Measurements from ENCODE around the gene SOHLH2. TPM values are rescaled to one million over a fixed set of nuclear protein-coding genes. Genes with fewer than 3 reads are reported as not detected.

The SOHLH2 gene
- total RNA-seq, 1 experiment from 2014 or later: 5.8 TPM

GRCh38 chr13:36211567-36211966, 2.8 kb downstream of the SOHLH2 start:
- TF ChIP-seq GRHL2 (CRISPR knock-in tag; IDR thresholded peaks at IDR 0.05; ENCODE audit: insufficient replicate concordance, severe bottlenecking): no peak
- no peak for TF ChIP-seq ELF4 (CRISPR knock-in tag; IDR thresholded peaks at IDR 0.05; ENCODE audit: low read depth)
- no peak for TF ChIP-seq JAZF1 (CRISPR knock-in tag; IDR thresholded peaks at IDR 0.05)
- TF ChIP-seq ATF3 (CRISPR knock-in tag; conservative IDR thresholded peaks at IDR 0.05): no peak
- TF ChIP-seq MAX (CRISPR knock-in tag; IDR thresholded peaks at IDR 0.05): no peak
- no peak for TF ChIP-seq ZBTB21 (CRISPR knock-in tag; IDR thresholded peaks at IDR 0.05; ENCODE audit: borderline replicate concordance)
- TF ChIP-seq KAT7 (CRISPR knock-in tag; IDR thresholded peaks at IDR 0.05; ENCODE audit: borderline replicate concordance): no peak
- TF ChIP-seq GTF2I (CRISPR knock-in tag; conservative IDR thresholded peaks at IDR 0.05): no peak
- TF ChIP-seq CDX4 (CRISPR knock-in tag; IDR thresholded peaks at IDR 0.05; ENCODE audit: borderline replicate concordance): no peak
- no peak for TF ChIP-seq NFE2L1 (CRISPR knock-in tag; IDR thresholded peaks at IDR 0.05)
- no peak for TF ChIP-seq ZNF423 (CRISPR knock-in tag; IDR thresholded peaks at IDR 0.05)
- TF ChIP-seq TP53 (CRISPR knock-in tag; IDR thresholded peaks at IDR 0.05): no peak
- no peak for TF ChIP-seq TEAD4 (CRISPR knock-in tag; IDR thresholded peaks at IDR 0.05)
- TF ChIP-seq MYBL2 (CRISPR knock-in tag; IDR thresholded peaks at IDR 0.05): no peak
- TF ChIP-seq NR3C1 (CRISPR knock-in tag; conservative IDR thresholded peaks at IDR 0.05; ENCODE audit: low read depth): no peak
- no peak for TF ChIP-seq HMGA2 (CRISPR knock-in tag; IDR thresholded peaks at IDR 0.05)
- TF ChIP-seq ZNF263 (CRISPR knock-in tag; IDR thresholded peaks at IDR 0.05; ENCODE audit: low read depth): no peak
- Mint-ChIP-seq H3K4me3 (no peak overlapping the region), H3K4me1 (peaks cover 30% of the 10 kb centered on the region), H3K36me3 (peaks cover 13% of the 10 kb centered on the region), H3K27me3 (ENCODE audit: low read depth) (peaks cover 2% of the 10 kb centered on the region; the same call in 1 of the 2 replicates), H3K27ac (no peak overlapping the region), H3K9me3 (peaks cover 20% of the 10 kb centered on the region)
- DNase-seq (ENCODE audit: low spot score) (no peak), ATAC-seq (no peak)
- ChIA-PET CTCF (no interaction called here), POLR2A (no interaction called here)

GRCh38 chr13:36210738-36211137, 3.6 kb downstream of the SOHLH2 start:
- peaks cover 2% of the 10 kb centered on the region; the same call in 1 of the 2 replicates for H3K27me3 Mint-ChIP-seq (ENCODE audit: low read depth)
- H3K27ac Mint-ChIP-seq: no peak overlapping the region
- no peak for DNase-seq (ENCODE audit: low spot score)
- H3K4me3 Mint-ChIP-seq: no peak overlapping the region
- 0 out of 2 replicates have a peak, but pooled peaks have one; percentile 20 for ATAC-seq
- peaks cover 30% of the 10 kb centered on the region for H3K4me1 Mint-ChIP-seq
- ChIA-PET CTCF (no interaction called here), POLR2A (no interaction called here)
- H3K36me3 Mint-ChIP-seq: peaks cover 13% of the 10 kb centered on the region
- H3K9me3 Mint-ChIP-seq: peaks cover 19% of the 10 kb centered on the region
- no peak for TF ChIP-seq PREB (CRISPR knock-in tag; IDR thresholded peaks at IDR 0.05; ENCODE audit: borderline replicate concordance)
- no peak for TF ChIP-seq GABPB1 (CRISPR knock-in tag; IDR thresholded peaks at IDR 0.05)
- no peak for TF ChIP-seq SMAD4 (CRISPR knock-in tag; IDR thresholded peaks at IDR 0.05)
- no peak for TF ChIP-seq ZNF232 (CRISPR knock-in tag; IDR thresholded peaks at IDR 0.05)
- no peak for TF ChIP-seq E2F1 (CRISPR knock-in tag; IDR thresholded peaks at IDR 0.05)
- TF ChIP-seq RELA (CRISPR knock-in tag; IDR thresholded peaks at IDR 0.05; ENCODE audit: borderline replicate concordance): no peak
- TF ChIP-seq E2F4 (CRISPR knock-in tag; IDR thresholded peaks at IDR 0.05; ENCODE audit: borderline replicate concordance, low read depth): no peak
- TF ChIP-seq MLX (CRISPR knock-in tag; IDR thresholded peaks at IDR 0.05): no peak
- no peak for TF ChIP-seq FOXP1 (CRISPR knock-in tag; IDR thresholded peaks at IDR 0.05; ENCODE audit: borderline replicate concordance)
- TF ChIP-seq USF1 (CRISPR knock-in tag; IDR thresholded peaks at IDR 0.05): no peak
- TF ChIP-seq NR2C2 (CRISPR knock-in tag; IDR thresholded peaks at IDR 0.05): no peak
- no peak for TF ChIP-seq ATF2 (CRISPR knock-in tag; IDR thresholded peaks at IDR 0.05; ENCODE audit: borderline replicate concordance, low read depth)
- no peak for TF ChIP-seq NR1H2 (CRISPR knock-in tag; IDR thresholded peaks at IDR 0.05)

Data from WTC11 (cell line).